ENCODE measurements around the gene KDM5C.

The KDM5C gene

GRCh38 chrX:53260836-53261235 is 35.8 kb upstream of the KDM5C start:
- intact Hi-C loops (cut with DNase I; ENCODE audit: low total_unique reads), result no loop called here
- peaks cover 0 to under 1% (median 0%) of the 10 kb centered on the region in 4 donors for H3K4me1 ChIP-seq

GRCh38 chrX:53257670-53258423 is 32.8 kb upstream of the KDM5C start:
- no peak for TF ChIP-seq CTCF (IDR thresholded peaks at IDR 0.05)
- Histone ChIP-seq H3K27me3 (no peaks in the 10 kb centered on the region), H3K9me3 (no peaks in the 10 kb centered on the region), H3K27ac (no peak overlapping the region), H3K4me3 (no peak overlapping the region), H3K36me3 (peaks cover 0 to 6% (median 5%) of the 10 kb centered on the region in 3 donors), H3K4me1 (no peaks in the 10 kb centered on the region)
- intact Hi-C loops (cut with DNase I; ENCODE audit: low total_unique reads), result no loop called here
- no peak for DNase-seq

More at GRCh38 chrX:53260836-53261235, 35.8 kb upstream of the KDM5C start:
- Histone ChIP-seq H3K27ac (no peak overlapping the region), H3K9me3 (no peaks in the 10 kb centered on the region), H3K4me3 (no peak overlapping the region), H3K36me3 (no peaks in the 10 kb centered on the region), H3K27me3 (no peaks in the 10 kb centered on the region)
- no peak for DNase-seq
- no peak for TF ChIP-seq CTCF (IDR thresholded peaks at IDR 0.05)

- Histone ChIP-seq H3K4me1 (no peaks in the 10 kb centered on the region), H3K4me3 (no peak overlapping the region), H3K27ac (no peak overlapping the region), H3K27me3 (no peaks in the 10 kb centered on the region), H3K9me3 (no peaks in the 10 kb centered on the region), H3K36me3 (peaks cover 0 to 6% (median 5%) of the 10 kb centered on the region in 3 donors)
- intact Hi-C loops (cut with DNase I; ENCODE audit: low total_unique reads), result no loop called here
- no peak for TF ChIP-seq CTCF (IDR thresholded peaks at IDR 0.05)
- DNase-seq, result no peak
These were observed 32.2 kb upstream of the KDM5C start for GRCh38 chrX:53257166-53257565.

GRCh38 chrX:53256446-53257041 is 31.5 kb upstream of the KDM5C start:
- intact Hi-C loops (cut with DNase I; ENCODE audit: low total_unique reads), result no loop called here
- DNase-seq, result no peak
- Histone ChIP-seq H3K36me3 (peaks cover 0 to 6% (median 6%) of the 10 kb centered on the region in 3 donors), H3K9me3 (no peaks in the 10 kb centered on the region), H3K4me1 (no peaks in the 10 kb centered on the region), H3K27ac (no peak overlapping the region), H3K4me3 (no peak overlapping the region), H3K27me3 (no peaks in the 10 kb centered on the region)
- no peak for TF ChIP-seq CTCF (IDR thresholded peaks at IDR 0.05)

GRCh38 chrX:53255738-53256191 is 30.8 kb upstream of the KDM5C start:
- Histone ChIP-seq H3K4me3 (no peak overlapping the region), H3K4me1 (no peaks in the 10 kb centered on the region), H3K27me3 (no peaks in the 10 kb centered on the region), H3K9me3 (no peaks in the 10 kb centered on the region), H3K36me3 (peaks cover 0 to 14% (median 6%) of the 10 kb centered on the region in 3 donors), H3K27ac (no peak overlapping the region)
- intact Hi-C loops (cut with DNase I; ENCODE audit: low total_unique reads), result no loop called here
- TF ChIP-seq CTCF (IDR thresholded peaks at IDR 0.05), result no peak
- no peak for DNase-seq

Data from tibial artery (tissue), 4 donors.